HG02885 (cell line): ENCODE measurements around the gene EEF1A1.
"Not testable (repeated sequence)": the region's sequence is repeated elsewhere in the genome, so short reads cannot be mapped to it uniquely, and the experiment has no call there.

Source experiments
- ATAC-seq: cut with Tn5 transposase; IDR thresholded peaks from one replicate; pipeline ENCODE4 v1.9.1; 2021; ENCODE audit warnings: mild to moderate bottlenecking; ENCODE audit not compliant: unreplicated experiment, poor library complexity

EEF1A1 gene

DNA sequence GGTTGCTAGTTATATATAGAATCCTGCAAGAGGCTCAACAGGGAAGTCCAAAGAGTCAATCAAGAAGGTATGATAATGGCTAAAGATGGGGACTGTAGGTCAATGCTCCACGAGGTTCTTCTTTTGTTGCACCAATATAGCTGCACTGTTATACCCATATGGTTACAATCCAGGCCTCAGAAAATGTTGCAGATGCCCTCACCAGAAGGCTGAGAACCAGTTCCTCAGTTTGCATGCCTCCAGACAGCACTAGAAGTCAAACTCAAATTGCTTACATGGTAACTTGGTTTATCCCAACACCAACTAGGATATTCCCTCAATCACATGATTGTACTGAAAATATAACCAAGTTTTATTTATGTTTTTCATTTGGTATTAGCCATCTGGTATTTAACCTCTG lies 12.1 kb downstream of the EEF1A1 start:
- no peak for ATAC-seq

DNA sequence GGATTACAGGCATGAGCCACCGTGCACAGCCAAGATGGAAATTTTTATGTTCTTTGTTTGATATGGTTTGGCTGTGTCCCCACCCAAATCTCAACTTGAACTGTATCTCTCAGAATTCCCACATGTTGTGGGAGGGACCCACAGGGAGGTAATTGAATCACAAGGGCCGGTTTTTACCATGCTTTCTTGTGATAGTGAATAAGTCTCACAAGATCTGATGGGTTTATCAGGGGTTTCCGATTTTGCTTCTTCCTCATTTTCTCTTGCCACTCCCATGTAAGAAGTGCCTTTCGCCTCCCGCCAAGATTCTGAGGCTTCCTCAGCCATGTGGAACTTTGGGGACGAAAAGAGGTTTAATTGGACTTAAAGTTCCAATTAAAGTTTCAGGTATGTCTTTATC lies 14.6 kb downstream of the EEF1A1 start:
- ATAC-seq: no peak

DNA sequence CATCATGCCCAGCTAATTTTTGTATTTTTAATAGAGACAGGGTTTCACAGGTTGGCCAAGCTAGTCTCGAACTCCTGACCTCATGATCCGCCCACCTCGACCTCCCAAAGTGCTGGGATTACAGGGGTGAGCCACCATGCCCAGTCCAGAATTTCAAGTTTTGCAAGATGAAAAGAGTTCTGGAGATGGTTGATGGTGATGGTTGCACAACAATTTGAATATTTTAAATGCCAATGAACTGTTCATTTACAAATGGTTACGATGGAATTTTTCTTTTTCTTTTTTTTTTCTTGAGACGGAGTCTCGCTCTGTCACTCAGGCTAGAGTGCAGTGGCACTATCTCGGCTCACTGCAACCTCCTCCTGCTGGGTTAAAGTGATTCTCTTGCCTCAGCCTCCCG lies 15.1 kb downstream of the EEF1A1 start:
- not testable (repeated sequence) for ATAC-seq

DNA sequence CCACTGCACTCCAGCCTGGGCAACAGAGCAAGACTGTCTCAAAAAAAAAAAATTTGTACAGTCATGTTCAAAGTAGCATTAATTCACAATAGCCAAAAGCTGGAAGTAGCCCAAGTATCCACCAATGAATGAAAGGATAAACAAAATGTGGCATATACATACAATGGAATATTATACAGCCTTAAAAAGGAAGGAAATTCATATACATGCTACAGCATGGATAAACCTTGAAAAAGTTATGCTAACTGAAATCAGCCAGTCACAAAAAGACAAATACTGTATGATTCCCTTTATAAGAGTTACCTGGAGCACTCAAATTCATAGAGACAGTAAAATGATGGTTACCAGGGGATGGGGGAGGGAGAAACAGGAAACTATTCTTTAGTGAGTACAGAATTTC lies 15.7 kb downstream of the EEF1A1 start:
- ATAC-seq: no peak

DNA sequence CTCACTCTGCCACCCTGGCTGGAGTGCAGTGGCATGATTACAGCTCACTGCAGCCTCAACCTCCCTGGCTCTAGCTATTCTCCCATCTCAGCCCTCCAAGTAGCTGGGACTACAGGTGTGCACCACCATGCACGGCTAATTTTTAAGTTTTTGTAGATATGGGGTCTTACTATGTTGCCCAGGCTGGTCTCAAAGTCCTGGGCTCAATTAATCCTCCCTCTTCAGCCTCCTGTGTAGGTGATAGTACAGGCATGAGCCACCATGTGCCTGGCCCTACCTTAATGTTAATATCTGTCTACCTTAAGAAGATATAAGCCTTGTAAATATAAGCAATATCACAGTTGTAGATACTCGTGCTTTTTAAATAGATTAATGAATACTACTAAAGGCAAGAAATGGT lies 16.7 kb downstream of the EEF1A1 start:
- ATAC-seq: no peak

DNA sequence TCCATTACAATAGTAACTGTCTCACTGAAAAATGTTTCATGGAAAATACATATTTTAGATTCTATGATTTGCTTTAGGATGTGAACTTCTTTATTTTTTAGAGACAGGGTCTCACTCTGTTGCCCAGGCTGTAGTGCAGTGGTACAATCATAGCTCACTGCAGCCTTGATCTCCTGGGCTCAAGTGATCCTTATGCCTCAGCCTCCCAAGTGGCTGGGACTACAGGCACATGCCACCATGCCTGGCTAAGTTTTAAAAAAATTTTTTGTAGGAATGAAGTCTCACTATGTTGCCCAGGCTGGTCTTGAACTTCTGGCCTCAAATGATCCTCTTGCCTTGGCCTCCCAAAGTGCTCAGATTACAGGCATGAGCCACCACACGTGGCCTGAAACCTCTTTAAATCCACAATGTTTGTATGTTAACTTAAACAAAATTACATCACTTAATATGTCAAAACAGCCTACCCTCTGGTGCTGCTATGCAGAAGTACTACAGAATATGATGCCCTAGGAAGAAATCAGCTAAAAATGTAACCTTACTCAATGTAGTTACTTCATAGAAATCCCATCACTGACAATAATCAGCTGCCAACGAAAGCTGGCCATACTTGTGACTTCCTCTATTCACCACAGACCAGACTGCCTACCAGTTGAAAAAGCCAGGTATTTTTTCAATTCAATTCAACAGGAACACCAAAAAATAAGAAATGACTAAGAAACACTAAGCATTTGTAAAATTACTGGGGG lies 17.6 kb downstream of the EEF1A1 start:
- ATAC-seq: no peak

DNA sequence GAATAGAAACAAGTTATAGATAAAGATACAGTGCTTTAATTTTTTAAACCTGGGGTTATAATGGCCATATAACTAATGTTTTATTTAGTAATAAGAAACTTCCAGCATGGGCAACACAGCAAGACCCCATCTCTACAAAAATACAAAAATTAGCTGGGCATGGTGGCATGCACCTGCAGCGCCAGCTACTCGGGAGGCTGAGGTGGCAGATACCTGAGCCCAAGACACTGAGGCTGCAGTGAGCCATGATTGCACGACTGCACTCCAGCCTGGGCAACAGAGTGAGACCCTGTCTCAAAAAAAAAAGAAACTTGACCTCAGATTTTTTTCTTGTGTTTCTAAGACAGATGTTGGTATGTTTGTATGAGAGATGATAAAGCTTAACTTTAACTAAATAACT lies 22.9 kb downstream of the EEF1A1 start:
- ATAC-seq: no peak

DNA sequence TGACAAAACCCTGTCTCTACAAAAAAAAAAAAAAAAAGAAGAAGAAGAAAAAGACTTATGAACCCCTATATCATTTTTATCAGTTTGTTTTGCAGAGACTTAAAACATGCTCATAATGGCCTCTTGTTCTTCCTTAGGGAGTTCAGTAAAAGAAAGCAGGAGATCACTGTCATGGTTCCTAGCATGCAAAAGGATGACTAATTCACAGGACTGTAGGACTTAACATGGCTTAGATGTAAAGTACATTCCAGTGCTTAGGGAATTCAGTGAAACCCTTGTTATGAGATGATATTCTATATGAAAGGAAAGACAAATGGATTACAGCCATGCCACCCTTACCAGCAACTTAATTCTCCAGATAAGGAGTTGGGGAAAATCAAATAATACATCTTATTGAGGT lies 29.5 kb downstream of the EEF1A1 start:
- ATAC-seq: no peak

DNA sequence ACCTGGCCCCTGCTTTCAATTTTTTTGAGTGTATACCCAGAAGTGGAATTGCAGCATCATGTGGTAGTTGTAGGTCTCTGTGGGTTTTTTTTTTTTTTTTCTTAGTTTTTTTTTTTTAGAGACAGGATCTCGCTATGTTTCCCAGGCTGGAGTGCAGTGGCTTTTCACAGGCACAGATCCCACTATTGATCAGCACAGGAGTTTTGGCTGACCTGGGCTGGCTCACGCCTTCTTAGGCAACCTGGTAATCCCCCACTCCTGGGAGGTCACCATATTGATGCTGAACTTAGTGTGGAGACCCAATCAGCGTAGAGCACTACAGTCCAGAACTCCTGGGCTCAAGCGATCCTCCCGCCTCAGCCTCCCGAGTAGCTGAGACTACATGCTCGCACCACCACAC lies 33.4 kb downstream of the EEF1A1 start:
- ATAC-seq: no peak

DNA sequence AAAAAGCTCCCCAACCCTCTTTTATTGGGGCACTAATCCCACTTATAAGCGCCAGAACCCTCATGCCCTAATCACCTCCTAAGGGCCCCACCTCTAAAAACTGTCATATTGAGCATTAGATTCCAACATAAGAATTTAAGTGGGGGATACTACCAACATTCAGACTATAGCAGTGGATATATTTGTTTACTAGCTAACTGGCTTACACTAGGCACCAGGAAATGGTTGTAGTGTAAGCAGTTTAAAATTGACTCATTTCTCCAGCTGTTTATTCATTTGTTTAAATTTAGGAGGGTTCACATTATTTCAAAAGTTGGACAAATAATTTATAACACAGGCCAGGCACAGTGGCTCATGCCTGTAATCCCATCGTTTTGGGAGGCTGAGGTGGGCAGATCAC lies 36.4 kb downstream of the EEF1A1 start:
- ATAC-seq: no peak

DNA sequence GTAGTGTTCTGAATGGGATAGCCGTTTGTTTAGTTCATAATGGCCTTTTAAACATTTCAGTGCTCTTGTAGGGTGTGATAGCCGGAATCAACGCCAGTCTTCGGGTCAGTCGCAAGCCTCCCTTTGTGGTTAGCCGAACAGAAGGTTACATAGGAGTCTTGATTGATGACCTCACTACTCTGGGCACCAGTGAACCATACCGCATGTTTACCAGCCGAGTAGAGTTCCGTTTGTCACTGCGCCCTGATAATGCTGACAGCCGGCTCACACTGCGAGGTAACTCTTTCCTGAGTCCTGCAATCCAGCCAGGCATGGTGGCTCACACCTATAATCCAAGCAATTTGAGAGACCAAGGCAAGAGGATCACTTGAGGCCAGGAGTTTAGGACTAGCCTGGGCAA lies 38.9 kb downstream of the EEF1A1 start:
- ATAC-seq: no peak

DNA sequence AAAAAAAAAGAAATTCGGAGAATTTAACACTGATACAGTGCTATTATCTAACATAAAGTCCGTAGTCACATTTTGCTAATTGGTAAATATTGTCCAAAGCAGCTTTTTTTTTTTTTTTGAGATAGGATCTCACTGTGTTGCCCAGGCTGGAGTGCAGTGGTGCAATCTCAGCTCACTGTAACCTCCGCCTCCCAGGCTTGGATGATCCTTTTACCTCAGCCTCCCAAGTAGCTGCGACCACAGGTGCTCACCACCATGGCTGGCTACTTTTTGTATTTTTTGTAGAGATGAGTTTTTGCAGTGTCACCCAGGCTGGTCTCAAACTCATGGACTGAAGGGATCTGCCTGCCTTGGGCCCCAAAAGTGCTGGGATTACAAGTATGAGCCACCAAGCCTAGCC lies 43.4 kb downstream of the EEF1A1 start:
- no peak for ATAC-seq

DNA sequence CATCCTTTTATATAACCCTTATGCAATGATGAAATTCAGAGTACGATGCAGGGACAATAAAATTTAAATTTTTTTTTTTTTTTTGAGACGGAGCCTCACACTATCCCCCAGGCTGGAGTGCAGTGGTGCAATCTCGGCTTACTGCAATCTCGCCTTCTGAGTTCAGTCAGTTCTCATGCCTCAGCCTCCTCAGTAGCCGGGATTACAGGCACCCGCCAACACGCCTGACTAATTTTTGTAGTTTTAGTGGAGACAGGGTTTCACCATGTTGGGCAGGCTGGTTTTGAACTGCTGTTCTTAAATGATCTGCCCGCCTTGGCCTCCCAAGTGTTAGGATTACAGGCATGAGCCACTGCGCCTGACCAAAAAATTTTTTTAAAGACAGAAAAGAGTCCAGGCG lies 44.1 kb downstream of the EEF1A1 start:
- no peak for ATAC-seq

DNA sequence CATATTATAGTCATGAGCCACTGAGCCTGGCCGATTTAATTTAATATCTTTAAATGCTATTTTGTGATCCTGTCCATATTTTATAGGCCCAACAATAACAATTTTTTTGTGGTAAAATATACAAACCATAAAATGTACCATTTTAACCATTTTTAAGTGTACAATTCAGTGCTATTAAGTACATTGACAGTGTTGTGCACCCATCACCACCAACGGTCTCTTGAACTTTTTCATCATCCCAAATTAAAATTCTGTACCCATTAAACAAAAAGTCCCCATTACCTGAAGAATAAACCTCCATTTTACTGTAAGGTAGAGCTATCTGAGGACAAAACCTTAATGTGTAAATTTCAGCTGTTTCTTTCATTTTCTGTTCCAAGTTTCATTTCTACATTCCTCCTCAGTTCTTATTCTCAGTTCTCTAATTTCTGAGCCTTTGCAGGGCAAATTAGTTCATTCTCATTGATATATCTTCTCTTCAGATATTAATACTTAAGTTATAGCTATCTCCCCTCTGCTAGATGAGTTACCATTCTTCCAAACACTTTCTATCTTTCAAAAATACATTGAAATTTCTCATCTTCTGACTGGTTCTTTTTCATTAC lies 49.0 kb downstream of the EEF1A1 start:
- peak; percentile 98 for ATAC-seq
